MM.1S (cell line): ENCODE measurements around the gene MED15.
"Not testable (repeated sequence)": the region's sequence is repeated elsewhere in the genome, so short reads cannot be mapped to it uniquely, and the experiment has no call there.

ENCODE experiments used
- DNase-seq: peaks from one replicate; pipeline ENCODE4 v3.0.0-alpha.2; 2015
- H2AFZ ChIP-seq: fragments of 300-600 bp; sonication (generic); 2 replicates; pipeline ENCODE4 v1.6.0; 2016; ENCODE audit warnings: antibody characterized with exemption, low read length
- H3F3A ChIP-seq: fragments of 300-600 bp; sonication (generic); 2 replicates; pipeline ENCODE4 v1.6.1; 2016; ENCODE audit warnings: mild to moderate bottlenecking, antibody characterized with exemption, low read length, moderate library complexity, mixed read lengths; ENCODE audit not compliant: insufficient read depth
- H3K27ac ChIP-seq: fragments of 300-600 bp; sonication (generic); 2 replicates; pipeline ENCODE4 v1.5.1; 2016; ENCODE audit warnings: mild to moderate bottlenecking, low read length
- H3K27me3 ChIP-seq: fragments of 300-600 bp; sonication (generic); replicated peaks from 2 replicates; pipeline ENCODE4 v1.6.0; 2016; ENCODE audit warnings: low read length; ENCODE audit not compliant: insufficient read depth
- H3K36me3 ChIP-seq: fragments of 300-600 bp; sonication (generic); replicated peaks from 2 replicates; pipeline ENCODE4 v1.6.1; 2016; ENCODE audit warnings: mild to moderate bottlenecking, low read length, mixed read lengths; ENCODE audit not compliant: insufficient read depth
- H3K4me1 ChIP-seq: fragments of 300-600 bp; sonication (generic); 2 replicates; pipeline ENCODE4 v1.6.1; 2016; ENCODE audit warnings: low read length, mixed read lengths
- H3K4me2 ChIP-seq: fragments of 300-600 bp; sonication (generic); 2 replicates; pipeline ENCODE4 v1.6.0; 2016; ENCODE audit warnings: low read depth, low read length
- H3K4me3 ChIP-seq: fragments of 300-600 bp; sonication (generic); 2 replicates; pipeline ENCODE4 v1.5.1; 2016; ENCODE audit warnings: low read length, mixed read lengths
- H3K79me2 ChIP-seq: fragments of 300-600 bp; sonication (generic); 2 replicates; pipeline ENCODE4 v1.6.1; 2016; ENCODE audit warnings: mixed run types, low read length, mixed read lengths
- H3K9ac ChIP-seq: fragments of 300-600 bp; sonication (generic); 2 replicates; pipeline ENCODE4 v1.6.1; 2016; ENCODE audit warnings: low read length, mixed read lengths
- H3K9me2 ChIP-seq: fragments of 300-600 bp; sonication (generic); replicated peaks from 2 replicates; pipeline ENCODE4 v1.6.1; 2016; ENCODE audit warnings: mild to moderate bottlenecking, low read length, mixed read lengths; ENCODE audit not compliant: insufficient read depth
- H3K9me3 ChIP-seq: fragments of 300-600 bp; sonication (generic); replicated peaks from 2 replicates; pipeline ENCODE4 v1.6.1; 2016; ENCODE audit warnings: mild to moderate bottlenecking, low read length, mixed read lengths; ENCODE audit not compliant: insufficient read depth
- H4K20me1 ChIP-seq: fragments of 300-600 bp; sonication (generic); 2 replicates; pipeline ENCODE4 v1.6.1; 2016; ENCODE audit warnings: mild to moderate bottlenecking, low read length, moderate library complexity, mixed read lengths; ENCODE audit not compliant: insufficient read depth
- EZH2 ChIP-seq: fragments of 300-600 bp; sonication (generic); optimal IDR thresholded peaks from 2 replicates; pipeline ENCODE3; 2017; ENCODE audit warnings: low read depth, mild to moderate bottlenecking, antibody characterized with exemption, low read length, mixed read lengths
- EZH2phosphoT487 ChIP-seq: fragments of 300-600 bp; sonication (generic); IDR thresholded peaks from 2 replicates; pipeline ENCODE4 v1.6.1; 2018; ENCODE audit warnings: antibody characterized with exemption, low read length
- TF ChIP-seq, protein P1 (sequence below): fragments of 300-600 bp; sonication (generic); IDR thresholded peaks from 2 replicates; pipeline ENCODE4 v1.5.1; 2016; ENCODE audit warnings: antibody characterized with exemption, low read length, mixed read lengths

MED15 gene

GRCh38 chr22:20536590-20537324 lies 29.3 kb downstream of the MED15 start:
- H3K79me2 ChIP-seq: peaks cover 76% of the 10 kb centered on the region

DNA sequence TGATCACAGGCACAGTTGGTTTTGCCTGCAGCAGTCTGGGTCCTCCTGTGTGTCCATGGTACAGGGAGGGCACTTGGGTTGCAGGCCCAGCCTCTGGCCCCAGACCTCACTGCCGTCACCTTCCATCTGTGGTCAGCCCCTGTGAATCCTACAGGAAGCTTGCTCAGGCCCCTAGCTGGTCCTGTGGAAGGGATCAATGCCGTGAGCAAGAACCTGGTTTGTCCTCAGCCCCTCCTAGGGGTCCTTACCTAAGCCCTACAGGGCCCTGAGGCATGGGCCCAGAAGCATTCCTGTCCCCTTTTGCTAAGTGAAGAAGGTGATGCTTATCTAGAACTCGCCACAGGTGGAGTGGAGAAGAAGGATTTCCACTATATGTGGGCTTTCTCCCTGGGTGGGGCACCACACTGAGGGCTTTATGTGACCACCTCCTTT lies 29.9 kb downstream of the MED15 start:
- Histone ChIP-seq H3K9ac (no peak overlapping the region), H2AFZ (no peak overlapping the region), H4K20me1 (peaks cover 12% of the 10 kb centered on the region), H3K9me3 (no peaks in the 10 kb centered on the region), H3K4me1 (no peaks in the 10 kb centered on the region), H3K79me2 (peaks cover 76% of the 10 kb centered on the region), H3K27me3 (no peaks in the 10 kb centered on the region), H3F3A (no peaks in the 10 kb centered on the region), H3K4me3 (no peak overlapping the region), H3K4me2 (no peak overlapping the region), H3K27ac (no peak overlapping the region), H3K9me2 (no peaks in the 10 kb centered on the region), H3K36me3 (peaks cover 4% of the 10 kb centered on the region; the same call in 1 of the 2 replicates)
- TF ChIP-seq EZH2phosphoT487 (no peak), EZH2 (no peak)
- TF ChIP-seq, protein P1, sequence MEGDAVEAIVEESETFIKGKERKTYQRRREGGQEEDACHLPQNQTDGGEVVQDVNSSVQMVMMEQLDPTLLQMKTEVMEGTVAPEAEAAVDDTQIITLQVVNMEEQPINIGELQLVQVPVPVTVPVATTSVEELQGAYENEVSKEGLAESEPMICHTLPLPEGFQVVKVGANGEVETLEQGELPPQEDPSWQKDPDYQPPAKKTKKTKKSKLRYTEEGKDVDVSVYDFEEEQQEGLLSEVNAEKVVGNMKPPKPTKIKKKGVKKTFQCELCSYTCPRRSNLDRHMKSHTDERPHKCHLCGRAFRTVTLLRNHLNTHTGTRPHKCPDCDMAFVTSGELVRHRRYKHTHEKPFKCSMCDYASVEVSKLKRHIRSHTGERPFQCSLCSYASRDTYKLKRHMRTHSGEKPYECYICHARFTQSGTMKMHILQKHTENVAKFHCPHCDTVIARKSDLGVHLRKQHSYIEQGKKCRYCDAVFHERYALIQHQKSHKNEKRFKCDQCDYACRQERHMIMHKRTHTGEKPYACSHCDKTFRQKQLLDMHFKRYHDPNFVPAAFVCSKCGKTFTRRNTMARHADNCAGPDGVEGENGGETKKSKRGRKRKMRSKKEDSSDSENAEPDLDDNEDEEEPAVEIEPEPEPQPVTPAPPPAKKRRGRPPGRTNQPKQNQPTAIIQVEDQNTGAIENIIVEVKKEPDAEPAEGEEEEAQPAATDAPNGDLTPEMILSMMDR: no peak
- no peak for DNase-seq

More at GRCh38 chr22:20536590-20537324, 29.3 kb downstream of the MED15 start:
- no peak for DNase-seq
- peaks cover 15% of the 10 kb centered on the region for H4K20me1 ChIP-seq
- no peaks in the 10 kb centered on the region for H3K4me1 ChIP-seq
- H3K27ac ChIP-seq: no peak overlapping the region
- TF ChIP-seq, protein P1: no peak
- no peak for TF ChIP-seq EZH2
- TF ChIP-seq EZH2phosphoT487: no peak
- H3K4me3 ChIP-seq: no peak overlapping the region
- H3K36me3 ChIP-seq: peaks cover 4% of the 10 kb centered on the region; the same call in 1 of the 2 replicates
- H3K4me2 ChIP-seq: no peak overlapping the region
- H3K9me2 ChIP-seq: no peaks in the 10 kb centered on the region
- no peak overlapping the region for H2AFZ ChIP-seq
- no peaks in the 10 kb centered on the region for H3F3A ChIP-seq
- H3K9ac ChIP-seq: no peak overlapping the region
- no peaks in the 10 kb centered on the region for H3K9me3 ChIP-seq
- H3K27me3 ChIP-seq: no peaks in the 10 kb centered on the region

DNA sequence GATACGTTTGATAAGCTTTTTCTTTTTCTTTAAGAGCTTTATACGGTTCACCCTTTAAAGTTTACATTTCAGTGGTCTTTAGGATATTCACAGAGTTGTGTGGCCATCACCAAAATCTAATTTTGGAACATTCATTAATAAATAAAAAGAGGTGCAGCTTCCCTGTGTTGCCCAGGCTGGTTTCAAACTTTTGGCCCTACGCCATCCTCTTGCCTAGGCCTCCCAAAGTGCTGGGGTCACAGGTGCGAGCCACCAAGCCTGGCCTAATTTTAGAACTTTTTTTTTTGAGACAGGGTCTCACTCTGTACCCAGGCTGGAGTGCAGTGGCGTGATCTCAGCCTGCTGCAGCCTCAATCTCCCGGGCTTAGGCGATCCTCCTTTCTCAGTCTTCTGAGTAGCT lies 30.6 kb downstream of the MED15 start:
- H3K4me3 ChIP-seq: no peak overlapping the region
- H3K27me3 ChIP-seq: no peaks in the 10 kb centered on the region
- no peaks in the 10 kb centered on the region for H3F3A ChIP-seq
- no peak overlapping the region for H3K4me2 ChIP-seq
- no peak for DNase-seq
- H4K20me1 ChIP-seq: peaks cover 7% of the 10 kb centered on the region
- H3K79me2 ChIP-seq: peaks cover 76% of the 10 kb centered on the region
- H3K4me1 ChIP-seq: no peaks in the 10 kb centered on the region
- H2AFZ ChIP-seq: no peak overlapping the region
- TF ChIP-seq, protein P1: no peak
- TF ChIP-seq EZH2 (no peak), EZH2phosphoT487 (no peak)
- peaks cover 4% of the 10 kb centered on the region; the same call in 1 of the 2 replicates for H3K36me3 ChIP-seq
- no peaks in the 10 kb centered on the region for H3K9me2 ChIP-seq
- no peak overlapping the region for H3K9ac ChIP-seq
- H3K9me3 ChIP-seq: no peaks in the 10 kb centered on the region
- H3K27ac ChIP-seq: no peak overlapping the region

DNA sequence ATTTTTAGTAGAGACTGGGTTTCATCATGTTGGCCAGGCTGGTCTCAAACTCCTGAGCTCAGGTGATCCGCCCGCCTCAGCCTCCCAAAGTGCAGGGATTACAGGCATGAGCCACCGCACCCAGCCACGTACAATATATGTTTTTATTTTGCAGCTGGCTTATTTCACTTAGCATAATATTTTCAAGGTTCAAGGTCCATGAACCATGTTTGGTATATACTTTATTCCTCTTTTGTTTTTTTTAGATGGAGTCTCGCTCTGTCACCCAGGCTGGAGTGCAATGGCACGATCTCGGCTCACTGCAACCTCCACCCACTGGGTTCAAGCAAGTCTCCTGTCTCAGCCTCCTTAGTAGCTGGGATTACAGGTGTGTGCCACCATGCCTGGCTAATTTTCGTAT lies 31.5 kb downstream of the MED15 start:
- H3K36me3 ChIP-seq, H3K9ac ChIP-seq: not testable (repeated sequence)

More for the DNA sequence above, 31.5 kb downstream of the MED15 start:
- not testable (repeated sequence) for H3K9me2 ChIP-seq, H3K4me3 ChIP-seq, H3F3A ChIP-seq, H3K27ac ChIP-seq, H3K4me1 ChIP-seq, H3K4me2 ChIP-seq, H3K27me3 ChIP-seq, H2AFZ ChIP-seq, H3K9me3 ChIP-seq, DNase-seq, H4K20me1 ChIP-seq
- peaks cover 70% of the 10 kb centered on the region for H3K79me2 ChIP-seq
